WTC11 (cell line): Measurements from ENCODE around the gene CEBPB. TPM values are rescaled to one million over a fixed set of nuclear protein-coding genes. Genes with fewer than 3 reads are reported as not detected.

Experiments
- ATAC-seq: fragments of 200-7000 bp; cut with Tn5 transposase; 2 replicates; pipeline ENCODE4 v1.10.0; 2021; ENCODE audit warnings: mild to moderate bottlenecking, moderate library complexity
- CTCF ChIA-PET: fragments of 300-600 bp; sonication (Branson Sonifier 250); formaldehyde crosslinking; loops from one replicate; lab custom pipeline; 2021; ENCODE audit warnings: antibody characterized with exemption; lab: Charles Lee
- POLR2A ChIA-PET: fragments of 350-600 bp; sonication (Branson Sonifier 250); formaldehyde crosslinking; loops from one replicate; lab custom pipeline; 2021; ENCODE audit warnings: antibody characterized with exemption; lab: Charles Lee
- DNase-seq: peaks from one replicate; pipeline ENCODE4 v3.0.0; 2021; ENCODE audit warnings: low spot score
- H3K27ac Mint-ChIP-seq: 2 replicates; pipeline ENCODE4 v1.8.0; 2021; ENCODE audit warnings: mixed read lengths
- H3K27me3 Mint-ChIP-seq: 2 replicates; pipeline ENCODE4 v1.8.0; 2021; ENCODE audit warnings: low read depth, mild to moderate bottlenecking, moderate library complexity, mixed read lengths
- H3K36me3 Mint-ChIP-seq: 2 replicates; pipeline ENCODE4 v1.8.0; 2021; ENCODE audit warnings: mixed read lengths
- H3K4me1 Mint-ChIP-seq: 2 replicates; pipeline ENCODE4 v1.8.0; 2022; ENCODE audit warnings: mixed read lengths
- H3K4me3 Mint-ChIP-seq: 2 replicates; pipeline ENCODE4 v1.8.0; 2021; ENCODE audit warnings: mild to moderate bottlenecking, moderate library complexity, mixed read lengths
- H3K9me3 Mint-ChIP-seq: 2 replicates; pipeline ENCODE4 v1.8.0; 2021; ENCODE audit warnings: mixed read lengths
- ATF6 ChIP-seq: sonication (generic); formaldehyde crosslinking; IDR thresholded peaks from 2 replicates; pipeline ENCODE4 v1.8.1; 2023; ENCODE audit warnings: mild to moderate bottlenecking, missing genetic modification reagents
- CREB1 ChIP-seq: sonication (generic); formaldehyde crosslinking; IDR thresholded peaks from 2 replicates; pipeline ENCODE4 v1.8.0; 2023; ENCODE audit warnings: mild to moderate bottlenecking, missing genetic modification reagents
- CREM ChIP-seq: sonication (generic); formaldehyde crosslinking; IDR thresholded peaks from 2 replicates; pipeline ENCODE4 v1.8.1; 2022; ENCODE audit warnings: mild to moderate bottlenecking, missing genetic modification reagents, moderate library complexity
- ELF4 ChIP-seq: sonication (generic); formaldehyde crosslinking; IDR thresholded peaks from 2 replicates; pipeline ENCODE4 v1.8.1; 2022; ENCODE audit warnings: low read depth, mild to moderate bottlenecking, moderate library complexity, missing genetic modification reagents
- FOXJ3 ChIP-seq: sonication (generic); formaldehyde crosslinking; IDR thresholded peaks from 2 replicates; pipeline ENCODE4 v1.9.0; 2021; ENCODE audit warnings: missing genetic modification reagents, mild to moderate bottlenecking, borderline replicate concordance
- FOXP1 ChIP-seq: sonication (generic); formaldehyde crosslinking; IDR thresholded peaks from 2 replicates; pipeline ENCODE4 v1.8.0; 2022; ENCODE audit warnings: missing genetic modification reagents, mild to moderate bottlenecking, moderate library complexity, borderline replicate concordance
- GABPB1 ChIP-seq: sonication (generic); formaldehyde crosslinking; IDR thresholded peaks from 2 replicates; pipeline ENCODE4 v1.8.1; 2023; ENCODE audit warnings: mild to moderate bottlenecking, missing genetic modification reagents
- IRF1 ChIP-seq: sonication (generic); formaldehyde crosslinking; IDR thresholded peaks from 2 replicates; pipeline ENCODE4 v1.8.0; 2023; ENCODE audit warnings: missing genetic modification reagents
- SOX15 ChIP-seq: fragments of 250-450 bp; sonication (Bioruptor Pico); IDR thresholded peaks from 2 replicates; pipeline ENCODE4 v1.9.0; 2021; ENCODE audit warnings: mild to moderate bottlenecking
- TEAD4 ChIP-seq: sonication (generic); formaldehyde crosslinking; IDR thresholded peaks from 2 replicates; pipeline ENCODE4 v1.8.0; 2022; ENCODE audit warnings: mild to moderate bottlenecking, missing genetic modification reagents
- ZNF232 ChIP-seq: sonication (generic); formaldehyde crosslinking; IDR thresholded peaks from 2 replicates; pipeline ENCODE4 v1.8.0; 2022; ENCODE audit warnings: mild to moderate bottlenecking, missing genetic modification reagents
- ZNF317 ChIP-seq: sonication (generic); formaldehyde crosslinking; IDR thresholded peaks from 2 replicates; pipeline ENCODE4 v1.8.1; 2023; ENCODE audit warnings: low read depth, mild to moderate bottlenecking, moderate library complexity, missing genetic modification reagents, borderline replicate concordance
- ZNF423 ChIP-seq: fragments of 250-450 bp; sonication (Bioruptor Pico); IDR thresholded peaks from 2 replicates; pipeline ENCODE4 v2.1.2; 2022; ENCODE audit warnings: mild to moderate bottlenecking, moderate library complexity
- ZNF512 ChIP-seq: sonication (generic); formaldehyde crosslinking; IDR thresholded peaks from 2 replicates; pipeline ENCODE4 v1.8.1; 2022; ENCODE audit warnings: missing genetic modification reagents, borderline replicate concordance
- total RNA-seq: library from RNA; stranded (reverse); gene quantifications from 3 replicates; pipeline ENCODE4 v1.2.3, GENCODE V29; 2021
- TF ChIP-seq, protein P1 (sequence below): sonication (generic); formaldehyde crosslinking; IDR thresholded peaks from 2 replicates; pipeline ENCODE4 v1.8.0; 2023; ENCODE audit warnings: missing genetic modification reagents, mild to moderate bottlenecking, borderline replicate concordance
- TF ChIP-seq, protein P2 (sequence below): sonication (generic); formaldehyde crosslinking; IDR thresholded peaks from 2 replicates; pipeline ENCODE4 v1.8.0; 2022; ENCODE audit warnings: missing genetic modification reagents

The CEBPB gene
- total RNA-seq, 1 experiment from 2014 or later, result 29.1 TPM

DNA sequence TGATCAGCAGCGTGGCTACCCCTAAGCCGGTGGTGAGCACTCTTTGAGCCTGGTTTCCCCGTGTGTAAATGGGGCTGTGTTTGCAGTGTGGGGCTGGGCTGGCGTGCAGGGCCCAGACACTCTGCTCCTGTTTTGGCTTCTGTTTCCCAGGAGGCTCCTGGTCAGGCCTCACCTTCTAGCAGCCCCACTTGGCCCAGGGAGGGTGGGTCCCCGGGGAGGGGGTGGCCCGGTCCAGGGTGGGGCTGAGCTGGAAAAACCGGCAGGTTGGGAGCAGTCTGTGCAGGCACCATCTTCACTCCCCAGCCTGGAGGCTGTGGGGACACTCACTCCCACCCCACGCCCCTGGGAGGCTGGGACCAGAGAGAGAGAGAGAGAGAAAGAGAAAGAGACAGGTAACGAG is 25.3 kb downstream of the CEBPB start (continued):
- TF ChIP-seq, protein P1, sequence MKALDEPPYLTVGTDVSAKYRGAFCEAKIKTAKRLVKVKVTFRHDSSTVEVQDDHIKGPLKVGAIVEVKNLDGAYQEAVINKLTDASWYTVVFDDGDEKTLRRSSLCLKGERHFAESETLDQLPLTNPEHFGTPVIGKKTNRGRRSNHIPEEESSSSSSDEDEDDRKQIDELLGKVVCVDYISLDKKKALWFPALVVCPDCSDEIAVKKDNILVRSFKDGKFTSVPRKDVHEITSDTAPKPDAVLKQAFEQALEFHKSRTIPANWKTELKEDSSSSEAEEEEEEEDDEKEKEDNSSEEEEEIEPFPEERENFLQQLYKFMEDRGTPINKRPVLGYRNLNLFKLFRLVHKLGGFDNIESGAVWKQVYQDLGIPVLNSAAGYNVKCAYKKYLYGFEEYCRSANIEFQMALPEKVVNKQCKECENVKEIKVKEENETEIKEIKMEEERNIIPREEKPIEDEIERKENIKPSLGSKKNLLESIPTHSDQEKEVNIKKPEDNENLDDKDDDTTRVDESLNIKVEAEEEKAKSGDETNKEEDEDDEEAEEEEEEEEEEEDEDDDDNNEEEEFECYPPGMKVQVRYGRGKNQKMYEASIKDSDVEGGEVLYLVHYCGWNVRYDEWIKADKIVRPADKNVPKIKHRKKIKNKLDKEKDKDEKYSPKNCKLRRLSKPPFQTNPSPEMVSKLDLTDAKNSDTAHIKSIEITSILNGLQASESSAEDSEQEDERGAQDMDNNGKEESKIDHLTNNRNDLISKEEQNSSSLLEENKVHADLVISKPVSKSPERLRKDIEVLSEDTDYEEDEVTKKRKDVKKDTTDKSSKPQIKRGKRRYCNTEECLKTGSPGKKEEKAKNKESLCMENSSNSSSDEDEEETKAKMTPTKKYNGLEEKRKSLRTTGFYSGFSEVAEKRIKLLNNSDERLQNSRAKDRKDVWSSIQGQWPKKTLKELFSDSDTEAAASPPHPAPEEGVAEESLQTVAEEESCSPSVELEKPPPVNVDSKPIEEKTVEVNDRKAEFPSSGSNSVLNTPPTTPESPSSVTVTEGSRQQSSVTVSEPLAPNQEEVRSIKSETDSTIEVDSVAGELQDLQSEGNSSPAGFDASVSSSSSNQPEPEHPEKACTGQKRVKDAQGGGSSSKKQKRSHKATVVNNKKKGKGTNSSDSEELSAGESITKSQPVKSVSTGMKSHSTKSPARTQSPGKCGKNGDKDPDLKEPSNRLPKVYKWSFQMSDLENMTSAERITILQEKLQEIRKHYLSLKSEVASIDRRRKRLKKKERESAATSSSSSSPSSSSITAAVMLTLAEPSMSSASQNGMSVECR, result no peak
- TF ChIP-seq, protein P2, sequence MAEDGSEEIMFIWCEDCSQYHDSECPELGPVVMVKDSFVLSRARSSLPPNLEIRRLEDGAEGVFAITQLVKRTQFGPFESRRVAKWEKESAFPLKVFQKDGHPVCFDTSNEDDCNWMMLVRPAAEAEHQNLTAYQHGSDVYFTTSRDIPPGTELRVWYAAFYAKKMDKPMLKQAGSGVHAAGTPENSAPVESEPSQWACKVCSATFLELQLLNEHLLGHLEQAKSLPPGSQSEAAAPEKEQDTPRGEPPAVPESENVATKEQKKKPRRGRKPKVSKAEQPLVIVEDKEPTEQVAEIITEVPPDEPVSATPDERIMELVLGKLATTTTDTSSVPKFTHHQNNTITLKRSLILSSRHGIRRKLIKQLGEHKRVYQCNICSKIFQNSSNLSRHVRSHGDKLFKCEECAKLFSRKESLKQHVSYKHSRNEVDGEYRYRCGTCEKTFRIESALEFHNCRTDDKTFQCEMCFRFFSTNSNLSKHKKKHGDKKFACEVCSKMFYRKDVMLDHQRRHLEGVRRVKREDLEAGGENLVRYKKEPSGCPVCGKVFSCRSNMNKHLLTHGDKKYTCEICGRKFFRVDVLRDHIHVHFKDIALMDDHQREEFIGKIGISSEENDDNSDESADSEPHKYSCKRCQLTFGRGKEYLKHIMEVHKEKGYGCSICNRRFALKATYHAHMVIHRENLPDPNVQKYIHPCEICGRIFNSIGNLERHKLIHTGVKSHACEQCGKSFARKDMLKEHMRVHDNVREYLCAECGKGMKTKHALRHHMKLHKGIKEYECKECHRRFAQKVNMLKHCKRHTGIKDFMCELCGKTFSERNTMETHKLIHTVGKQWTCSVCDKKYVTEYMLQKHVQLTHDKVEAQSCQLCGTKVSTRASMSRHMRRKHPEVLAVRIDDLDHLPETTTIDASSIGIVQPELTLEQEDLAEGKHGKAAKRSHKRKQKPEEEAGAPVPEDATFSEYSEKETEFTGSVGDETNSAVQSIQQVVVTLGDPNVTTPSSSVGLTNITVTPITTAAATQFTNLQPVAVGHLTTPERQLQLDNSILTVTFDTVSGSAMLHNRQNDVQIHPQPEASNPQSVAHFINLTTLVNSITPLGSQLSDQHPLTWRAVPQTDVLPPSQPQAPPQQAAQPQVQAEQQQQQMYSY (CRISPR knock-in tag), result no peak
- TF ChIP-seq ATF6 (CRISPR knock-in tag), result no peak
- TF ChIP-seq, all 79 proteins: peak for 0

GRCh38 chr20:50216543-50217206 is 26.0 kb downstream of the CEBPB start:
- H3K4me1 Mint-ChIP-seq, result peaks cover 11% of the 10 kb centered on the region
- ChIA-PET POLR2A (interaction anchor here (0.6 kb wide), 1 partner anchor 10 kb away, joined by 8 read pairs; no protein-coding TSS in a partner anchor), CTCF (interaction anchor here (0.6 to 1.1 kb wide), 3 partner anchors 11 to 247 kb away, joined by 3 read pairs; no protein-coding TSS in a partner anchor)
- peaks cover 5% of the 10 kb centered on the region; the same call in 1 of the 2 replicates for H3K9me3 Mint-ChIP-seq
- DNase-seq (no peak), ATAC-seq (no peak)
- no peak overlapping the region for H3K4me3 Mint-ChIP-seq
- H3K27ac Mint-ChIP-seq, result no peak overlapping the region
- no peaks in the 10 kb centered on the region for H3K36me3 Mint-ChIP-seq
- TF ChIP-seq GABPB1 (CRISPR knock-in tag), result no peak
- peak; percentile 64; the same call in 1 of the 2 replicates for TF ChIP-seq ZNF423 (CRISPR knock-in tag)
- TF ChIP-seq ZNF232 (CRISPR knock-in tag), result no peak
- TF ChIP-seq, all 79 proteins: peak for 1
- H3K27me3 Mint-ChIP-seq, result peaks cover 2% of the 10 kb centered on the region; the same call in 1 of the 2 replicates

GRCh38 chr20:50217207-50217949 is 26.7 kb downstream of the CEBPB start:
- H3K27me3 Mint-ChIP-seq, result peaks cover 2% of the 10 kb centered on the region; the same call in 1 of the 2 replicates
- no peaks in the 10 kb centered on the region for H3K36me3 Mint-ChIP-seq
- H3K27ac Mint-ChIP-seq, result no peak overlapping the region; the same call in 1 of the 2 replicates
- POLR2A ChIA-PET, result no interaction called here
- CTCF ChIA-PET, result interaction anchor here (1.0 kb wide), 1 partner anchor 43 kb away, joined by 3 read pairs; no protein-coding TSS in a partner anchor
- peaks cover 11% of the 10 kb centered on the region for H3K4me1 Mint-ChIP-seq
- TF ChIP-seq IRF1 (CRISPR knock-in tag), result no peak
- TF ChIP-seq CREM (CRISPR knock-in tag), result no peak
- TF ChIP-seq SOX15 (CRISPR knock-in tag), result no peak
- no peak for TF ChIP-seq FOXJ3 (CRISPR knock-in tag)
- no peak for TF ChIP-seq ELF4 (CRISPR knock-in tag)
- no peak for TF ChIP-seq FOXP1 (CRISPR knock-in tag)
- no peak for TF ChIP-seq TEAD4 (CRISPR knock-in tag)
- no peak for TF ChIP-seq ZNF512
- TF ChIP-seq ZNF317 (CRISPR knock-in tag), result no peak
- no peak for TF ChIP-seq CREB1 (CRISPR knock-in tag)
- no peak for ATAC-seq
- DNase-seq, result no peak
- H3K9me3 Mint-ChIP-seq, result peaks cover 5% of the 10 kb centered on the region; the same call in 1 of the 2 replicates
- no peak overlapping the region for H3K4me3 Mint-ChIP-seq
